Fibroblast of pulmonary artery (primary cell): ENCODE data around the gene TRIM61.
"Not testable (repeated sequence)": the region's sequence is repeated elsewhere in the genome, so short reads cannot be mapped to it uniquely, and the experiment has no call there.

Experiments used
- DNase-seq: peaks from one replicate; pipeline ENCODE4 v3.0.0-alpha.2; 2010; ENCODE audit warnings: low read depth
- H3K4me3 ChIP-seq: replicated peaks from 2 replicates; pipeline ENCODE4 v1.5.1; 2011; ENCODE audit warnings: low read depth, mild to moderate bottlenecking, control low read depth, low read length, moderate library complexity
- CTCF ChIP-seq: IDR thresholded peaks from 2 replicates; pipeline ENCODE4 v1.5.1; 2011; ENCODE audit warnings: mild to moderate bottlenecking, control low read depth, low read length, inconsistent platforms; ENCODE audit errors: missing control alignments

The TRIM61 gene

GRCh38 chr4:164935363-164935762, 42.1 kb downstream of the TRIM61 start:
- no peak for DNase-seq
- TF ChIP-seq CTCF = no peak
- H3K4me3 ChIP-seq = no peak overlapping the region

GRCh38 chr4:164933244-164933643, 44.2 kb downstream of the TRIM61 start:
- no peak overlapping the region for H3K4me3 ChIP-seq
- TF ChIP-seq CTCF = no peak
- no peak for DNase-seq

- no peak for TF ChIP-seq CTCF
- H3K4me3 ChIP-seq = no peak overlapping the region
- DNase-seq = no peak
These were observed 45.7 kb downstream of the TRIM61 start for GRCh38 chr4:164931551-164932324.

GRCh38 chr4:164930647-164931046, 46.8 kb downstream of the TRIM61 start:
- no peak for TF ChIP-seq CTCF
- no peak overlapping the region for H3K4me3 ChIP-seq
- DNase-seq = no peak

- DNase-seq, H3K4me3 ChIP-seq: not testable (repeated sequence)
These were observed 50.4 kb downstream of the TRIM61 start for GRCh38 chr4:164927101-164927500.

- no peak for DNase-seq
- H3K4me3 ChIP-seq = no peak overlapping the region
- no peak for TF ChIP-seq CTCF
These were observed 51.2 kb downstream of the TRIM61 start for GRCh38 chr4:164926301-164926700.

- no peak for DNase-seq
- H3K4me3 ChIP-seq = no peak overlapping the region
- no peak for TF ChIP-seq CTCF
These were observed 52.7 kb downstream of the TRIM61 start for GRCh38 chr4:164924670-164925238.
